HepG2 (cell line): ENCODE measurements around the gene AGXT. TPM values are rescaled to one million over a fixed set of nuclear protein-coding genes. Genes with fewer than 3 reads are reported as not detected.

Experiments
- BRD4 ChIP-seq: sonication (generic); formaldehyde crosslinking; IDR thresholded peaks from 2 replicates; pipeline ENCODE4 v1.4.0; 2020; ENCODE audit warnings: missing genetic modification reagents
- CCAR2 ChIP-seq: fragments of 200-400 bp; formaldehyde crosslinking; optimal IDR thresholded peaks from 2 replicates; pipeline ENCODE3; 2018; ENCODE audit warnings: low read depth, mild to moderate bottlenecking, low read length, moderate library complexity
- CEBPG ChIP-seq: IDR thresholded peaks from 2 replicates; pipeline ENCODE4 v1.6.1; 2016
- FOXP1 ChIP-seq, 2 experiments: fragments of 450-650 bp in 1 of 2; IDR thresholded peaks; 2 replicates each; pipeline ENCODE4 v1.6.1; 2017 to 2018; ENCODE audit warnings: antibody characterized with exemption in 1 of 2
- KDM5A ChIP-seq: fragments of 200-600 bp; sonication (generic); IDR thresholded peaks from 2 replicates; pipeline ENCODE4 v1.7.0; 2018; ENCODE audit warnings: antibody characterized with exemption, mild to moderate bottlenecking, low read length, borderline replicate concordance
- NFYC ChIP-seq: IDR thresholded peaks from 2 replicates; pipeline ENCODE4 v1.6.1; 2016; ENCODE audit warnings: missing genetic modification reagents, missing compliant biosample characterization
- PAF1 ChIP-seq: IDR thresholded peaks from 2 replicates; pipeline ENCODE4 v1.6.1; 2016; ENCODE audit warnings: missing genetic modification reagents, missing compliant biosample characterization
- PLRG1 ChIP-seq: fragments of 450-650 bp; conservative IDR thresholded peaks from 2 replicates; pipeline ENCODE4 v1.6.1; 2016
- SMYD3 ChIP-seq: sonication (generic); formaldehyde crosslinking; IDR thresholded peaks from 2 replicates; pipeline ENCODE4 v1.8.1; 2023; ENCODE audit warnings: mild to moderate bottlenecking, missing genetic modification reagents
- TSC22D2 ChIP-seq: sonication (generic); formaldehyde crosslinking; IDR thresholded peaks from 2 replicates; pipeline ENCODE4 v1.5.1; 2020; ENCODE audit warnings: missing genetic modification reagents, mild to moderate bottlenecking, borderline replicate concordance
- ZNF274 ChIP-seq: sonication (generic); formaldehyde crosslinking; IDR thresholded peaks from 2 replicates; pipeline ENCODE4 v1.5.1; 2020; ENCODE audit warnings: mild to moderate bottlenecking, missing genetic modification reagents
- ZNF296 ChIP-seq: sonication (generic); formaldehyde crosslinking; conservative IDR thresholded peaks from 2 replicates; pipeline ENCODE4 v1.5.0; 2020; ENCODE audit warnings: mild to moderate bottlenecking, missing genetic modification reagents
- ZNF33B ChIP-seq: sonication (generic); formaldehyde crosslinking; IDR thresholded peaks from 2 replicates; pipeline ENCODE4 v1.5.1; 2020; ENCODE audit warnings: mild to moderate bottlenecking, missing genetic modification reagents
- ZNF432 ChIP-seq: sonication (generic); formaldehyde crosslinking; IDR thresholded peaks from 2 replicates; pipeline ENCODE4 v1.5.0; 2020; ENCODE audit warnings: missing genetic modification reagents, mild to moderate bottlenecking, borderline replicate concordance
- ZNF441 ChIP-seq: sonication (generic); formaldehyde crosslinking; IDR thresholded peaks from 2 replicates; pipeline ENCODE4 v1.7.0; 2021; ENCODE audit warnings: missing genetic modification reagents, borderline replicate concordance
- ZNF563 ChIP-seq: sonication (generic); formaldehyde crosslinking; IDR thresholded peaks from 2 replicates; pipeline ENCODE4 v1.8.0; 2022; ENCODE audit warnings: mild to moderate bottlenecking, moderate library complexity, missing genetic modification reagents
- polyA plus RNA-seq, 8 experiments: library from polyadenylated mRNA; depleted of rRNA in 3 of 8; stranded (reverse) in 7 of 8; unstranded in 1 of 8; fragments of >200 nt; fragmentation: Illumina TruSeq in 4 of 8; extraction: Trizol in 4 of 8; gene quantifications; 2 replicates each; pipeline versions ENCODE4 v1.2.1 to v1.2.3, GENCODE V29; 2011 to 2016; ENCODE audit warnings: low read depth in 4 of 8, missing spikeins in 1 of 8, mixed read lengths in 1 of 8; ENCODE audit not compliant: insufficient read depth in 1 of 8
- total RNA-seq, 5 experiments: library from RNA; depleted of rRNA; stranded (reverse); fragments of >200 nt; fragmentation: Illumina TruSeq; extraction: Trizol; gene quantifications; 2 replicates each; pipeline ENCODE4 v1.2.3, GENCODE V29; 2016; ENCODE audit warnings: low read depth in 1 of 5
- TF ChIP-seq, protein P1 (sequence below): sonication (generic); formaldehyde crosslinking; IDR thresholded peaks from 2 replicates; pipeline ENCODE4 v1.4.0; 2020; ENCODE audit warnings: missing genetic modification reagents
- TF ChIP-seq, protein P2 (sequence below): sonication (generic); formaldehyde crosslinking; IDR thresholded peaks from 2 replicates; pipeline ENCODE4 v1.4.0; 2020; ENCODE audit warnings: missing genetic modification reagents, borderline replicate concordance
- TF ChIP-seq, protein P3 (sequence below): sonication (generic); formaldehyde crosslinking; IDR thresholded peaks from 2 replicates; pipeline ENCODE4 v1.5.0; 2020; ENCODE audit warnings: missing genetic modification reagents
- TF ChIP-seq, protein P4 (sequence below): sonication (generic); formaldehyde crosslinking; IDR thresholded peaks from 2 replicates; pipeline ENCODE4 v1.8.1; 2023; ENCODE audit warnings: missing genetic modification reagents, inconsistent platforms, borderline replicate concordance
- TF ChIP-seq, protein P5 (sequence below): IDR thresholded peaks from 2 replicates; pipeline ENCODE4 v1.6.1; 2018; ENCODE audit warnings: missing genetic modification reagents, mild to moderate bottlenecking, missing compliant biosample characterization

AGXT gene
- total and polyA plus RNA-seq, 2 of the 13 experiments (the other 11 are each of a cell fraction or from before 2014, with no cell fraction given), result 41.9 to 96.1 TPM

DNA sequence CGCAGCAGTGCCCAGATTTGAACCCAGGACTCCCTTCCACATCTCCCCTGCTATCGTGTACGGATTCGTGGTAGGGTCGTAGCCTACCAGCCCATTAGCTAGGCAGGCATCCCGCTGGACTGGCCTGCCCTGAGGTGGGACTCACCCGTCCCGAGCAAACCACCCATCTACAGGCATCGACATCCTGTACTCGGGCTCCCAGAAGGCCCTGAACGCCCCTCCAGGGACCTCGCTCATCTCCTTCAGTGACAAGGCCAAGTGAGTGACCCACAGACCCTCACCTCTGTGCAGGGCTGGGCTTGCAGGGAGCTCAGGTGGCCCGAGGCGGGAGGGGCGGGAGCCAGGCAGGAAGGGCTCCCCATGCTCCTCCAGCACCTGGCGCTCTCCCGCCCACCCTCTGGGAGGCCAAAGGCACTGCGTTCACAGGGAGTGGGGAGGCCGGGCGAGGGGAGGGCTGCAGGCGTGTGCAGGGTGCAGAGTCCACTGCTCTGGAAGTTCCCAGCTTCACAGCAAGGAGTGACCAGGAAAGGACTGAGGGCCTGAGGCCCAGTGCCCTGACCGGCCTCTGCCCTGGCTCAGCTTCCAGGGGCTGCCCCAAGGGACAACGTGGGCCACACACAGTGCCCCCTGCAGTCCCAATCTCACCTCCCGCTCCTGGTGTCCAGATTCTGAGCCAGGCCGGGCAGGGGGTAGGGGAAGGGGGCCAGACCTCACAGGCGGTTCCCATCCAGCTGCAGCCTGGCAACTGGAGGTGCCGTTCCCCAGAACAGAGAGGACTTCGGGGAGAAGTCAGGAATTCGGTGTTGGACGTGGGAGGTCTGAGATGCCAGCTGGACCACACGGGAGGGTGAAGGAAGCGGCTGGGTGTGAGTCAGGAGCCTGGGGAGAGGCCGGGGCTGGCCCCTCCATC, 5.4 kb downstream of the AGXT start (continued):
- peak; percentile 93; the same call in 1 of the 2 replicates for TF ChIP-seq ZNF563 (CRISPR knock-in tag)
- TF ChIP-seq, protein P1, sequence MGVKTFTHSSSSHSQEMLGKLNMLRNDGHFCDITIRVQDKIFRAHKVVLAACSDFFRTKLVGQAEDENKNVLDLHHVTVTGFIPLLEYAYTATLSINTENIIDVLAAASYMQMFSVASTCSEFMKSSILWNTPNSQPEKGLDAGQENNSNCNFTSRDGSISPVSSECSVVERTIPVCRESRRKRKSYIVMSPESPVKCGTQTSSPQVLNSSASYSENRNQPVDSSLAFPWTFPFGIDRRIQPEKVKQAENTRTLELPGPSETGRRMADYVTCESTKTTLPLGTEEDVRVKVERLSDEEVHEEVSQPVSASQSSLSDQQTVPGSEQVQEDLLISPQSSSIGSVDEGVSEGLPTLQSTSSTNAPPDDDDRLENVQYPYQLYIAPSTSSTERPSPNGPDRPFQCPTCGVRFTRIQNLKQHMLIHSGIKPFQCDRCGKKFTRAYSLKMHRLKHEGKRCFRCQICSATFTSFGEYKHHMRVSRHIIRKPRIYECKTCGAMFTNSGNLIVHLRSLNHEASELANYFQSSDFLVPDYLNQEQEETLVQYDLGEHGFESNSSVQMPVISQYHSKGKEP (CRISPR knock-in tag), result 0 out of 2 replicates have a peak, but pooled peaks have one; percentile 29
- no peak for TF ChIP-seq ZNF432 (CRISPR knock-in tag)
- TF ChIP-seq FOXP1 (IDR thresholded peaks at IDR 0.05), result no peak
- peak; percentile 52; the same call in 1 of the 2 replicates for TF ChIP-seq FOXP1 (CRISPR knock-in tag; IDR thresholded peaks at IDR 0.05)
- peak; percentile 37; the same call in 1 of the 2 replicates for TF ChIP-seq TSC22D2 (CRISPR knock-in tag)
- TF ChIP-seq CCAR2, result no peak
- TF ChIP-seq KDM5A, result no peak
- no peak for TF ChIP-seq SMYD3 (CRISPR knock-in tag)
- peak; percentile 94 for TF ChIP-seq ZNF441 (CRISPR knock-in tag)
- TF ChIP-seq, protein P2, sequence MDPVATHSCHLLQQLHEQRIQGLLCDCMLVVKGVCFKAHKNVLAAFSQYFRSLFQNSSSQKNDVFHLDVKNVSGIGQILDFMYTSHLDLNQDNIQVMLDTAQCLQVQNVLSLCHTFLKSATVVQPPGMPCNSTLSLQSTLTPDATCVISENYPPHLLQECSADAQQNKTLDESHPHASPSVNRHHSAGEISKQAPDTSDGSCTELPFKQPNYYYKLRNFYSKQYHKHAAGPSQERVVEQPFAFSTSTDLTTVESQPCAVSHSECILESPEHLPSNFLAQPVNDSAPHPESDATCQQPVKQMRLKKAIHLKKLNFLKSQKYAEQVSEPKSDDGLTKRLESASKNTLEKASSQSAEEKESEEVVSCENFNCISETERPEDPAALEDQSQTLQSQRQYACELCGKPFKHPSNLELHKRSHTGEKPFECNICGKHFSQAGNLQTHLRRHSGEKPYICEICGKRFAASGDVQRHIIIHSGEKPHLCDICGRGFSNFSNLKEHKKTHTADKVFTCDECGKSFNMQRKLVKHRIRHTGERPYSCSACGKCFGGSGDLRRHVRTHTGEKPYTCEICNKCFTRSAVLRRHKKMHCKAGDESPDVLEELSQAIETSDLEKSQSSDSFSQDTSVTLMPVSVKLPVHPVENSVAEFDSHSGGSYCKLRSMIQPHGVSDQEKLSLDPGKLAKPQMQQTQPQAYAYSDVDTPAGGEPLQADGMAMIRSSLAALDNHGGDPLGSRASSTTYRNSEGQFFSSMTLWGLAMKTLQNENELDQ (CRISPR knock-in tag), result no peak
- TF ChIP-seq ZNF33B (CRISPR knock-in tag), result 0 out of 2 replicates have a peak, but pooled peaks have one; percentile 48
- no peak for TF ChIP-seq PLRG1
- TF ChIP-seq, protein P3, sequence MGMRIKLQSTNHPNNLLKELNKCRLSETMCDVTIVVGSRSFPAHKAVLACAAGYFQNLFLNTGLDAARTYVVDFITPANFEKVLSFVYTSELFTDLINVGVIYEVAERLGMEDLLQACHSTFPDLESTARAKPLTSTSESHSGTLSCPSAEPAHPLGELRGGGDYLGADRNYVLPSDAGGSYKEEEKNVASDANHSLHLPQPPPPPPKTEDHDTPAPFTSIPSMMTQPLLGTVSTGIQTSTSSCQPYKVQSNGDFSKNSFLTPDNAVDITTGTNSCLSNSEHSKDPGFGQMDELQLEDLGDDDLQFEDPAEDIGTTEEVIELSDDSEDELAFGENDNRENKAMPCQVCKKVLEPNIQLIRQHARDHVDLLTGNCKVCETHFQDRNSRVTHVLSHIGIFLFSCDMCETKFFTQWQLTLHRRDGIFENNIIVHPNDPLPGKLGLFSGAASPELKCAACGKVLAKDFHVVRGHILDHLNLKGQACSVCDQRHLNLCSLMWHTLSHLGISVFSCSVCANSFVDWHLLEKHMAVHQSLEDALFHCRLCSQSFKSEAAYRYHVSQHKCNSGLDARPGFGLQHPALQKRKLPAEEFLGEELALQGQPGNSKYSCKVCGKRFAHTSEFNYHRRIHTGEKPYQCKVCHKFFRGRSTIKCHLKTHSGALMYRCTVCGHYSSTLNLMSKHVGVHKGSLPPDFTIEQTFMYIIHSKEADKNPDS, result peak; percentile 80
- TF ChIP-seq CEBPG (CRISPR knock-in tag), result peak; percentile 58
- TF ChIP-seq ZNF274, result no peak; the same call in 1 of the 2 replicates
- 0 out of 2 replicates have a peak, but pooled peaks have one; percentile 67 for TF ChIP-seq BRD4
- TF ChIP-seq, protein P4, sequence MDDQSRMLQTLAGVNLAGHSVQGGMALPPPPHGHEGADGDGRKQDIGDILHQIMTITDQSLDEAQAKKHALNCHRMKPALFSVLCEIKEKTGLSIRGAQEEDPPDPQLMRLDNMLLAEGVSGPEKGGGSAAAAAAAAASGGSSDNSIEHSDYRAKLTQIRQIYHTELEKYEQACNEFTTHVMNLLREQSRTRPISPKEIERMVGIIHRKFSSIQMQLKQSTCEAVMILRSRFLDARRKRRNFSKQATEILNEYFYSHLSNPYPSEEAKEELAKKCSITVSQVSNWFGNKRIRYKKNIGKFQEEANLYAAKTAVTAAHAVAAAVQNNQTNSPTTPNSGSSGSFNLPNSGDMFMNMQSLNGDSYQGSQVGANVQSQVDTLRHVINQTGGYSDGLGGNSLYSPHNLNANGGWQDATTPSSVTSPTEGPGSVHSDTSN, result no peak
- TF ChIP-seq NFYC, result 0 out of 2 replicates have a peak, but pooled peaks have one; percentile 42
- peak; percentile 99 for TF ChIP-seq ZNF296 (CRISPR knock-in tag)
- TF ChIP-seq PAF1 (CRISPR knock-in tag), result no peak
- TF ChIP-seq, protein P5, sequence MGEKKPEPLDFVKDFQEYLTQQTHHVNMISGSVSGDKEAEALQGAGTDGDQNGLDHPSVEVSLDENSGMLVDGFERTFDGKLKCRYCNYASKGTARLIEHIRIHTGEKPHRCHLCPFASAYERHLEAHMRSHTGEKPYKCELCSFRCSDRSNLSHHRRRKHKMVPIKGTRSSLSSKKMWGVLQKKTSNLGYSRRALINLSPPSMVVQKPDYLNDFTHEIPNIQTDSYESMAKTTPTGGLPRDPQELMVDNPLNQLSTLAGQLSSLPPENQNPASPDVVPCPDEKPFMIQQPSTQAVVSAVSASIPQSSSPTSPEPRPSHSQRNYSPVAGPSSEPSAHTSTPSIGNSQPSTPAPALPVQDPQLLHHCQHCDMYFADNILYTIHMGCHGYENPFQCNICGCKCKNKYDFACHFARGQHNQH (CRISPR knock-in tag), result peak; percentile 92
